ENCODE data around the gene SH2D4B.

GRCh38 chr10:80693565-80693964, 155.9 kb downstream of the SH2D4B start:
- TF ChIP-seq POLR2A (IDR thresholded peaks at IDR 0.05) (no peak), CTCF (IDR thresholded peaks at IDR 0.05) (no peak)

Data from breast epithelium (tissue), 3 donors.